Gastroesophageal sphincter (tissue), 4 donors: ENCODE measurements around the gene NFATC2. TPM values are rescaled to one million over a fixed set of nuclear protein-coding genes. Genes with fewer than 3 reads are reported as not detected.

Experiments
- ATAC-seq: fragments of 150-250 bp; one replicate; pipeline ENCODE4 v1.9.1; 2016; ENCODE audit warnings: mild to moderate bottlenecking, moderate library complexity
- H3K27ac ChIP-seq, 4 donors: fragments of 200-600 bp; sonication (generic) in 3 of 4; 1 replicate in 3 of 4; 2 replicates in 1 of 4; pipeline ENCODE4 v1.5.1; 2016 to 2019
- H3K27me3 ChIP-seq: fragments of 200-600 bp; sonication (generic); one replicate; pipeline ENCODE4 v1.5.1; 2019
- H3K36me3 ChIP-seq, 2 donors: fragments of 200-600 bp; sonication (generic); one replicate each; pipeline ENCODE4 v1.5.1; 2019; ENCODE audit warnings: control low read depth in 1 of 2
- H3K4me1 ChIP-seq, 3 donors: fragments of 200-600 bp; sonication (generic); 1 replicate in 2 of 3; 2 replicates in 1 of 3; pipeline ENCODE4 v1.5.1; 2016 to 2019; ENCODE audit warnings: control low read depth in 2 of 3
- H3K4me3 ChIP-seq, 2 donors: fragments of 200-600 bp; sonication (generic); one replicate each; pipeline ENCODE4 v1.5.1; 2019; ENCODE audit warnings: mild to moderate bottlenecking in 1 of 2, moderate library complexity in 1 of 2
- H3K9me3 ChIP-seq, 3 donors: fragments of 200-600 bp; sonication (generic); one replicate each; pipeline ENCODE4 v1.5.1; 2017 to 2019; ENCODE audit warnings: control low read depth in 2 of 3
- EP300 ChIP-seq: sonication (generic); formaldehyde crosslinking; IDR thresholded peaks from one replicate; pipeline ENCODE4 v1.6.1; 2017; ENCODE audit warnings: antibody characterized with exemption, mild to moderate bottlenecking
- POLR2A ChIP-seq, 2 donors: fragments of 450-650 bp; IDR thresholded peaks; one replicate each; pipeline ENCODE4 v1.6.1; 2017; ENCODE audit warnings: antibody characterized with exemption in 2 of 2, mild to moderate bottlenecking in 2 of 2, moderate library complexity in 1 of 2
- POLR2AphosphoS5 ChIP-seq: sonication (generic); formaldehyde crosslinking; IDR thresholded peaks from one replicate; pipeline ENCODE4 v1.6.1; 2017; ENCODE audit warnings: antibody characterized with exemption
- WGBS, 2 donors: methylation state at CpG; one replicate each; pipeline ENCODE4 v1.1.5; 2018; ENCODE audit warnings: low coverage in 1 of 2; 5-methylcytosine and 5-hydroxymethylcytosine counted together
- total RNA-seq, 4 donors: library from RNA; depleted of rRNA; stranded (reverse); fragments of >200 nt; gene quantifications; one replicate each; pipeline ENCODE4 v1.1.0, GENCODE V29; 2016
- TF ChIP-seq, protein P1 (sequence below), 4 experiments: fragments of 200-600 bp in 2 of 4; fragments of 450-650 bp in 2 of 4; sonication (generic) in 1 of 4; IDR thresholded peaks; one replicate each; pipeline ENCODE4 v1.5.1; 2017 to 2019; ENCODE audit warnings: antibody characterized with exemption in 4 of 4, mild to moderate bottlenecking in 2 of 4, moderate library complexity in 2 of 4

NFATC2 gene
- total RNA-seq, 4 donors from 2014 or later = 4.4 to 20.2 (median 9.0) TPM

DNA sequence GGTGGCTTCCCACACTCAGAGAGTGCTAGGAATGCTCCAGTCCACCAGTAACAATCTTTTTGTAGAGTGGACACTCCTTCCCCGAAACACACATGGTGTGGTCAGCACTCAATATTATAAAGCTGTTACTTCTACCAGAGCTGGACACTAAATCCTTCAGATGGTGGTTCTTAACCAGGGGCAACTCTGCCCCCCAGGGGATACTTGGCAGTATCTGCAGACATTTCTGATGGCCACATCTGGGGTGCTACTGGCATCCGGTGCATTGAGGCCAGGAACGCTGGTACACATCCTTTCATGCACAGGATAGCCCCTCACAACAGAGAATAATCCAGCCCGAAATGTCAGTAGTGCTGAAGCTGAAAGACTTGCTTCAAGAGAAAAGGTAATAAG lies 124.4 kb downstream of the NFATC2 start:
- 100% methylated on average over 1 to 4 of the region's 4 CpGs for WGBS, 2 donors
- TF ChIP-seq EP300 = no peak
- TF ChIP-seq, protein P1, sequence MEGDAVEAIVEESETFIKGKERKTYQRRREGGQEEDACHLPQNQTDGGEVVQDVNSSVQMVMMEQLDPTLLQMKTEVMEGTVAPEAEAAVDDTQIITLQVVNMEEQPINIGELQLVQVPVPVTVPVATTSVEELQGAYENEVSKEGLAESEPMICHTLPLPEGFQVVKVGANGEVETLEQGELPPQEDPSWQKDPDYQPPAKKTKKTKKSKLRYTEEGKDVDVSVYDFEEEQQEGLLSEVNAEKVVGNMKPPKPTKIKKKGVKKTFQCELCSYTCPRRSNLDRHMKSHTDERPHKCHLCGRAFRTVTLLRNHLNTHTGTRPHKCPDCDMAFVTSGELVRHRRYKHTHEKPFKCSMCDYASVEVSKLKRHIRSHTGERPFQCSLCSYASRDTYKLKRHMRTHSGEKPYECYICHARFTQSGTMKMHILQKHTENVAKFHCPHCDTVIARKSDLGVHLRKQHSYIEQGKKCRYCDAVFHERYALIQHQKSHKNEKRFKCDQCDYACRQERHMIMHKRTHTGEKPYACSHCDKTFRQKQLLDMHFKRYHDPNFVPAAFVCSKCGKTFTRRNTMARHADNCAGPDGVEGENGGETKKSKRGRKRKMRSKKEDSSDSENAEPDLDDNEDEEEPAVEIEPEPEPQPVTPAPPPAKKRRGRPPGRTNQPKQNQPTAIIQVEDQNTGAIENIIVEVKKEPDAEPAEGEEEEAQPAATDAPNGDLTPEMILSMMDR (IDR thresholded peaks at IDR 0.05) = no peak
- TF ChIP-seq POLR2AphosphoS5 = no peak
- no peak for TF ChIP-seq POLR2A (IDR thresholded peaks at IDR 0.05)
- no peaks in the 10 kb centered on the region for H3K27me3 ChIP-seq
- no peaks in the 10 kb centered on the region for H3K36me3 ChIP-seq
- no peak overlapping the region for H3K4me3 ChIP-seq
- peaks cover 0 to 19% (median 1%) of the 10 kb centered on the region in 3 donors for H3K4me1 ChIP-seq
- no peak for ATAC-seq
- H3K9me3 ChIP-seq = no peaks in the 10 kb centered on the region
- no peak overlapping the region for H3K27ac ChIP-seq

DNA sequence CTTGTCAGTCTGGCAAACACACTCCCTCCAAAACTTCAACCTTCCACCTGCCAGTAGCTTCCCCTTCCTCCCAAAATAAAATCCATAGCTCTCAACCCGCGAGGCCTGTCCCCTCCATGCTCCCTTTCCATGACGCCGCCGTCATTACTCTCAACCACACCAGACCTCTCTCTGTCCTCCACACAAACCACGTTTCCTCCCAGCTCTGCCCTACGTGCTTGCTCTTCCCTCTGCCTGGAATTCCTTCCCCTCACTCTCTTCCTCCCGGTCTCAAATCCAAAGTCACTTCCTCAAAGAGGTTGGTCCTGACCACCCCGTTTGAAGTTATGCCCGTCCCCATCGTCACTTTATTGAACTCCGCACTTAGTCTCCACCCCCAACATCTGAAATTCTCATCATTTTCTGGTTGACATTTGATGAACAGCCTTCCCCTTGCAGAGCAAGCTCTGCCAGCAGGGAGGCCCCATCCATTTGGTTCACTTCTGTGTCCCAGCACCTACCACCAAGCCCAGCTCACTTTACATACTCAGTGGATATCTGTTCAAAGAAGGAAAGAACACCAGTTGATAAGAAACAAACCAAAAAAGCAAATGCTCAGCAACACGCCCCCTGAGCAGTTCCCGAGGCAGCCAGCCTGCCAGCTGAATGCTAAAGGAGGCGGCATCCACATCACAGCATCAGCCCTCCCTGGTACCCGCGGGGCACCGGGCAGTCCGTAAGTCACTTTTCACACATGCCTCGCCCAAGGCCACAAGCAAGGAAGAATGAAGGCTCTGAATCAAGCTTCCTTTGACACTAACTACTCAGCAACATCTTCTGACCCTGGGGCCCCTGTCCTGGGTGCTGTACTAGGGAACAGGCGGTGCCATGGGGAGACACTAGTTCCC lies 125.0 kb downstream of the NFATC2 start:
- no peak overlapping the region for H3K4me3 ChIP-seq
- no peaks in the 10 kb centered on the region for H3K27me3 ChIP-seq
- no peak for TF ChIP-seq POLR2A (IDR thresholded peaks at IDR 0.05)
- TF ChIP-seq, protein P1 (IDR thresholded peaks at IDR 0.05) = no peak
- TF ChIP-seq EP300 = no peak
- no peak for TF ChIP-seq POLR2AphosphoS5
- H3K4me1 ChIP-seq = peaks cover 0 to 26% (median 7%) of the 10 kb centered on the region in 3 donors
- no peaks in the 10 kb centered on the region for H3K36me3 ChIP-seq
- ATAC-seq = no peak
- no peaks in the 10 kb centered on the region for H3K9me3 ChIP-seq
- 76 to 83% methylated on average over 13 to 14 of the region's 21 CpGs for WGBS, 2 donors
- H3K27ac ChIP-seq = peak overlapping the region in 2 of 4 donors; percentile 7 to 14

DNA sequence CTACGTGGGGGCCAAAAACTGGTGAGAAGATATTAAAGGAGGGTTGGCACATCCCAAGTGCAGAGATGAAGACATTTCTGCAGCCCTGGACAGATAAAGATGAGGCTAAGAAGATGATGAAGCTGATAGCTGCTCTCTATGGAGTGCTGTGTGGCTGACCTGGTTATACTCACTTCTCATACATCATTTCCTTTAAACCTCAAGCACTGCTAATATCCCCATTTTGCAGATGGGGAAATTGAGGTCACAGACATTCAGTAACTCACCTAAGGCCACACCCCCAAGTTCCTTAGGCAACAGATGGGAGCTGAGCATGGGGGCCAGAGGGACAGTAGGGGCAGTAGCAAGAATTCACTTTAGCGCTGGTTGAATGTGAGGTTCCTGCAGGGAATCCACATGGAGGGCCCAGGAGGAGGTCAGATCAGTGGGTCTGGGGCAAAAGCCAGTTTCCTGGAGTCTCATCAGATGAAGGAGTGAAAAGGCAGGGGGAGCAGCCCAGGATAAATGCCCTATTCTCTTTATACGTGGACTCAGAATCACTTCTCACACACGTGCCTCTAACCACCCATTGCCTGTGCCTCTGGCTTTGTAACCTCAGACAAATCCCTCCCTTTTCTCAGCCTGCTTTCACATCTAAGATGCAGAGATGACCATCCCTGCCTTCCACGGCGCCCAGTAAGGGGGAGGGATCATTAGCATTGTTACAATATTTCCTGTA lies 125.8 kb downstream of the NFATC2 start:
- Histone ChIP-seq H3K27me3 (no peaks in the 10 kb centered on the region), H3K9me3 (no peaks in the 10 kb centered on the region), H3K4me3 (no peak overlapping the region), H3K27ac (peak overlapping the region in 3 of 4 donors; percentile 7 to 24 (median 14)), H3K36me3 (no peaks in the 10 kb centered on the region), H3K4me1 (peaks cover 0 to 34% (median 13%) of the 10 kb centered on the region in 3 donors)
- WGBS, 2 donors = 75% methylated on average over 6 of the region's 6 CpGs; no CpG with 5 or more reads in 1 of the 2 donors
- ATAC-seq = no peak
- TF ChIP-seq EP300 (no peak), POLR2AphosphoS5 (no peak), POLR2A (IDR thresholded peaks at IDR 0.05) (no peak)
- TF ChIP-seq, protein P1 (IDR thresholded peaks at IDR 0.05) = no peak

DNA sequence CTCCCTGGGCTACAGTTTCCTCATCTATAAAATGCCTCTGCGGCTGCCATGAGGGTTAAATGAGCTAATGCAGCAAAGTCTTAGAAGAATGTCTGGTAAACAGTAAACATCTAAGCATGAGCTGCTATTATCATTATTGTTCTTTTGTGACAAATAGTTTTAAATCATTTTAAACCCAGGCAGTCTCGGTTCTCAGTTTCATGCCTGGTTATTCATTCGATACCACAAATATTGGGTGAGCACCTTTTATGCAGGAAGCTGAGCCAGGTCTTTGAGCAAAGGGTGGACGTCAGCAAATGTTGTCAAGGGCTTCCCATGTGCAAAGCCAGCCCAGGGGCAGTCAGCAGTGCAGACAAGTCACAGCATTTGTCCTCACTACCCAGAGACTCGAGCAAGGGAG lies 128.7 kb downstream of the NFATC2 start:
- ATAC-seq = no peak
- Histone ChIP-seq H3K27me3 (no peaks in the 10 kb centered on the region), H3K4me3 (no peak overlapping the region), H3K9me3 (no peaks in the 10 kb centered on the region), H3K4me1 (peaks cover 0 to 27% (median 13%) of the 10 kb centered on the region in 3 donors), H3K27ac (peak overlapping the region in 2 of 4 donors; percentile 51 to 71), H3K36me3 (no peaks in the 10 kb centered on the region)
- TF ChIP-seq, protein P1 (IDR thresholded peaks at IDR 0.05) = no peak
- no peak for TF ChIP-seq EP300
- no peak for TF ChIP-seq POLR2A (IDR thresholded peaks at IDR 0.05)
- TF ChIP-seq POLR2AphosphoS5 = no peak
- WGBS, 2 donors = 78 to 100% methylated on average over 3 to 4 of the region's 5 CpGs
